ENCODE measurements around the gene GABRB2.
"Not testable (repeated sequence)": the region's sequence is repeated elsewhere in the genome, so short reads cannot be mapped to it uniquely, and the experiment has no call there.

The GABRB2 gene

DNA sequence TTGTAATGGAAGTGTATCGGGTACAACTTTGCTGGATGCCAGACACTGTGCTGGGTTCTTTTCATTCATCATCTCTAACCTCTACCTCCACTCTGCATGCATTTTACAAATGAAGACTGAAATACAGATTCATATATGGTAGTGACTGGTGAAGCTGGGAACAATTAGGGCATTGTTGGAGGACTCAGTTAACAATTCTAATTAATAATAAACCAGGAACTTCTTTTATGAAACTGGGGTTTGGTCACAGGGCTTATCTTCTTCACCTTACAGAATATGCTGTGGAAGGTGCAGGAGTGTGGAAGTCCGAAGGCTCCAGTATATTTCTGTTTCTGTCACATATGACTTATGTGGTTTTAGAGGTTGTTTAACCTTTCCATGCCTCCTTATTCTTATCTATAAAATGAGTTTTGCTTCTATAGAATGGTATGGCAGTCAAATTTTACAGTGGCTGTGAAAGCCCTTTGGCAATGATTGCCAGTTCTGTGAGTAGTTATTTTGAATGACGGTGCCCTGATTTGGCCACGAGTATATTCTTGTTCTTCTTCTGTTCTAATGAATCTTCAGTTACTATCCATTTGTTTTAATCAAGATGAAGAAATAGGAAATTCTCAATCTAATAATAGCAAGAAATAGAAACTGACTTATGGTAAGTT, 284.7 kb downstream of the GABRB2 start:
- H3K27me3 ChIP-seq (ENCODE audit: insufficient read depth, low read length), result no peaks in the 10 kb centered on the region
- no peaks in the 10 kb centered on the region for H3K9me2 ChIP-seq (ENCODE audit: low read depth, low read length)
- H3K9ac ChIP-seq (ENCODE audit: low read length), result no peak overlapping the region
- H3K4me2 ChIP-seq (ENCODE audit: low read length), result no peak overlapping the region
- TF ChIP-seq, protein P1, sequence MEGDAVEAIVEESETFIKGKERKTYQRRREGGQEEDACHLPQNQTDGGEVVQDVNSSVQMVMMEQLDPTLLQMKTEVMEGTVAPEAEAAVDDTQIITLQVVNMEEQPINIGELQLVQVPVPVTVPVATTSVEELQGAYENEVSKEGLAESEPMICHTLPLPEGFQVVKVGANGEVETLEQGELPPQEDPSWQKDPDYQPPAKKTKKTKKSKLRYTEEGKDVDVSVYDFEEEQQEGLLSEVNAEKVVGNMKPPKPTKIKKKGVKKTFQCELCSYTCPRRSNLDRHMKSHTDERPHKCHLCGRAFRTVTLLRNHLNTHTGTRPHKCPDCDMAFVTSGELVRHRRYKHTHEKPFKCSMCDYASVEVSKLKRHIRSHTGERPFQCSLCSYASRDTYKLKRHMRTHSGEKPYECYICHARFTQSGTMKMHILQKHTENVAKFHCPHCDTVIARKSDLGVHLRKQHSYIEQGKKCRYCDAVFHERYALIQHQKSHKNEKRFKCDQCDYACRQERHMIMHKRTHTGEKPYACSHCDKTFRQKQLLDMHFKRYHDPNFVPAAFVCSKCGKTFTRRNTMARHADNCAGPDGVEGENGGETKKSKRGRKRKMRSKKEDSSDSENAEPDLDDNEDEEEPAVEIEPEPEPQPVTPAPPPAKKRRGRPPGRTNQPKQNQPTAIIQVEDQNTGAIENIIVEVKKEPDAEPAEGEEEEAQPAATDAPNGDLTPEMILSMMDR (IDR thresholded peaks at IDR 0.05; ENCODE audit: low read length), result no peak
- TF ChIP-seq EZH2 (IDR thresholded peaks at IDR 0.05; ENCODE audit: borderline replicate concordance, low read length), result no peak
- no peaks in the 10 kb centered on the region for H3F3A ChIP-seq (ENCODE audit: insufficient read depth, low read length)
- H3K4me1 ChIP-seq (ENCODE audit: insufficient read depth, low read length, severe bottlenecking), result no peaks in the 10 kb centered on the region
- H3K36me3 ChIP-seq (ENCODE audit: insufficient read depth, low read length), result no peaks in the 10 kb centered on the region
- no peaks in the 10 kb centered on the region for H3K79me2 ChIP-seq (ENCODE audit: insufficient read depth, low read length)
- H3K4me3 ChIP-seq (ENCODE audit: low read depth, low read length, poor library complexity, severe bottlenecking), result no peak overlapping the region
- H3K27ac ChIP-seq (ENCODE audit: low read depth, low read length, poor library complexity, severe bottlenecking), result no peak overlapping the region
- no peak overlapping the region for H2AFZ ChIP-seq (ENCODE audit: low read length)
- no peaks in the 10 kb centered on the region for H4K20me1 ChIP-seq (ENCODE audit: insufficient read depth, low read length)
- no peaks in the 10 kb centered on the region for H3K9me3 ChIP-seq (ENCODE audit: low read length)

DNA sequence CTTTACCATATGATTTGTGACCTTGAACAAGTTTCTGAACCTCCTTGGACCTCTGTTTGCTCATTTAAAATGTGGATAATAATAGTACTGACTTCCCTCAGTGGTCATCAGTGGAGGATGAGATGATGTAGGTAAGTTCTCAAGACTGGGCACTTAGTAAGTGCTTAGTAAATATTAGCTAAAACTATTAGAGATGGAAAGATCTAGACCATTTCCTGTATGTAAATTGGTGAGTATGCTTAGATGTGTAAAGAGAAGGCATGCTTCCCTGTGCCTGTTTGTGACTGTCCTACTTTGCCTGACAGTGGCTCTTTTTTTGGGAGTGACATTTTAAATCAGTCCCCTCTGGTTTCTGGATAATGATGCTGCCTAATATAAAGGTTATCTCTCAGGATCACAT, 288.1 kb downstream of the GABRB2 start:
- H3K4me2 ChIP-seq (ENCODE audit: low read length), result no peak overlapping the region
- no peak overlapping the region for H2AFZ ChIP-seq (ENCODE audit: low read length)
- no peaks in the 10 kb centered on the region for H3K36me3 ChIP-seq (ENCODE audit: insufficient read depth, low read length)
- H3K27ac ChIP-seq (ENCODE audit: low read depth, low read length, poor library complexity, severe bottlenecking), result no peak overlapping the region
- no peak overlapping the region for H3K4me3 ChIP-seq (ENCODE audit: low read depth, low read length, poor library complexity, severe bottlenecking)
- TF ChIP-seq, protein P1 (IDR thresholded peaks at IDR 0.05; ENCODE audit: low read length), result no peak
- no peak for TF ChIP-seq EZH2 (IDR thresholded peaks at IDR 0.05; ENCODE audit: borderline replicate concordance, low read length)
- H3K27me3 ChIP-seq (ENCODE audit: insufficient read depth, low read length), result no peaks in the 10 kb centered on the region
- no peaks in the 10 kb centered on the region for H3F3A ChIP-seq (ENCODE audit: insufficient read depth, low read length)
- H3K79me2 ChIP-seq (ENCODE audit: insufficient read depth, low read length), result no peaks in the 10 kb centered on the region
- no peaks in the 10 kb centered on the region for H4K20me1 ChIP-seq (ENCODE audit: insufficient read depth, low read length)
- no peaks in the 10 kb centered on the region for H3K9me2 ChIP-seq (ENCODE audit: low read depth, low read length)
- no peaks in the 10 kb centered on the region for H3K9me3 ChIP-seq (ENCODE audit: low read length)
- no peak overlapping the region for H3K9ac ChIP-seq (ENCODE audit: low read length)
- H3K4me1 ChIP-seq (ENCODE audit: insufficient read depth, low read length, severe bottlenecking), result no peaks in the 10 kb centered on the region

DNA sequence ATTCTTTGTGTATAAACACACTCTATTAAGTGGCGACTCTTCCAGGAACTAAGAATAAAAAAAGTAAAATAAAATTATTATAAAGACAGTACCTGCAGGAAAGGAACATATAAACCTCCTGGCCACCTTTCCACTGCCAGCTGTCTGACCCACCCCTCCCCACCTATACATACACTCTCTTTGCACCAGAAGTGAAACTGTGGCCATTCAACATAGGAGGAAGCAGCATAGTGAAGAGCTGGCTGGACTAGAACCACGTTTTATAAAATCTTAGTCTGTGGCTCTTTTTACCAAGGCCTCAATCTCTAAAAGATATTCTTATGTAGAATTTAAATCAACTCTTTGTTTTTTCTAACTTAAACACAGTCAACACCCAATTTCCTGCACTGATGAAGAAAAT, 289.6 kb downstream of the GABRB2 start:
- TF ChIP-seq, protein P1 (IDR thresholded peaks at IDR 0.05; ENCODE audit: low read length), result no peak
- no peak for TF ChIP-seq EZH2 (IDR thresholded peaks at IDR 0.05; ENCODE audit: borderline replicate concordance, low read length)
- Histone ChIP-seq H3K27me3 (ENCODE audit: insufficient read depth, low read length) (no peaks in the 10 kb centered on the region), H3F3A (ENCODE audit: insufficient read depth, low read length) (no peaks in the 10 kb centered on the region), H4K20me1 (ENCODE audit: insufficient read depth, low read length) (no peaks in the 10 kb centered on the region), H3K4me3 (ENCODE audit: low read depth, low read length, poor library complexity, severe bottlenecking) (no peak overlapping the region), H3K9me2 (ENCODE audit: low read depth, low read length) (no peaks in the 10 kb centered on the region), H3K27ac (ENCODE audit: low read depth, low read length, poor library complexity, severe bottlenecking) (no peak overlapping the region), H3K9ac (ENCODE audit: low read length) (no peak overlapping the region), H3K4me1 (ENCODE audit: insufficient read depth, low read length, severe bottlenecking) (no peaks in the 10 kb centered on the region), H3K9me3 (ENCODE audit: low read length) (no peaks in the 10 kb centered on the region), H3K36me3 (ENCODE audit: insufficient read depth, low read length) (no peaks in the 10 kb centered on the region), H3K79me2 (ENCODE audit: insufficient read depth, low read length) (no peaks in the 10 kb centered on the region), H3K4me2 (ENCODE audit: low read length) (no peak overlapping the region), H2AFZ (ENCODE audit: low read length) (no peak overlapping the region)

DNA sequence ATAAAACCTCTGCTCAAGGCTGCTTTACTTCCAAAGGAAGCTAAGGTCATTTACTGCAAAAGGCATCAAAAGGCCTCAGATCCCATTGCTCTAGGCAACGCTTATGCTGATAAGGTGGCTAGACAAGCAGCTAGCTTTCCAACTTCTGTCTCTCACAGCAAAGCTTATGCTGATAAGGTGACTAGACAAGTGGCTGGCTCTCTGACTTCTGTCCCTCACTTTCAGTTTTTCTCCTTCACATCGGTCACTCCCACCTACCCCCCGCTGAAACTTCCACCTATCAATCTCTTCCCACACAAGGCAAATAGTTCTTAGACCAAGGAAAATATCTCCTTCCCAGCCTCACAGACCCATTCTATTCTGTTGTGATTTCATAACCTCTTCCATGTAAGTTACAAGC, 293.6 kb downstream of the GABRB2 start:
- not testable (repeated sequence) for H3K4me2 ChIP-seq (ENCODE audit: low read length); H3K9me2 ChIP-seq (ENCODE audit: low read depth, low read length); H3K9me3 ChIP-seq (ENCODE audit: low read length); H3K4me3 ChIP-seq (ENCODE audit: low read depth, low read length, poor library complexity, severe bottlenecking); H3K4me1 ChIP-seq (ENCODE audit: insufficient read depth, low read length, severe bottlenecking); H3K79me2 ChIP-seq (ENCODE audit: insufficient read depth, low read length); H3K27ac ChIP-seq (ENCODE audit: low read depth, low read length, poor library complexity, severe bottlenecking); H3F3A ChIP-seq (ENCODE audit: insufficient read depth, low read length); H3K36me3 ChIP-seq (ENCODE audit: insufficient read depth, low read length); H4K20me1 ChIP-seq (ENCODE audit: insufficient read depth, low read length); H2AFZ ChIP-seq (ENCODE audit: low read length); H3K9ac ChIP-seq (ENCODE audit: low read length); H3K27me3 ChIP-seq (ENCODE audit: insufficient read depth, low read length)
